ENCODE results near the gene RPLP1.
"Not testable (repeated sequence)": the region's sequence is repeated elsewhere in the genome, so short reads cannot be mapped to it uniquely, and the experiment has no call there.

RPLP1 gene

GRCh38 chr15:69435985-69436384 lies 16.6 kb upstream of the RPLP1 start:
- DNase-seq (ENCODE audit: extremely low spot score, insufficient read length, low read depth) (no peak), FAIRE-seq (no peak)

DNA sequence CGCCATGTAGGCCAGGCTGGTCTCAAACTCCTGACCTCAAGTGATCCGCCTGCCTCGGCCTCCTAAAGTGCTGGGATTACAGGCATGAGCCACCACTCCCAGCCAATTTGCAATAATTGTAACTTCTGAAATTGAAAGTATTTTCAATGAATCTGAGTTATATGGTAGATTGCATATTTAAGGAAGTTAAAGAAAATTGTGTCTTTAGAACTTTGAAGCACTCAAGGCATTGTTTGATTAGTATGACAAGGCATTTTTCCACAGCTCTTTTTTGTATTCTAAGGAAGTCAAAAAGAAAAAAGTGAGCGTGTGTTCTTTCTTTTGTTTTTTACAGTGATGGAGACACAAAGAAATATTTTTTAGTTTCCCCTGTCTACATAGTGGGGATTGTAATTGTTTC lies 15.7 kb upstream of the RPLP1 start:
- DNase-seq (ENCODE audit: extremely low spot score, insufficient read length, low read depth) (no peak), FAIRE-seq (no peak)

DNA sequence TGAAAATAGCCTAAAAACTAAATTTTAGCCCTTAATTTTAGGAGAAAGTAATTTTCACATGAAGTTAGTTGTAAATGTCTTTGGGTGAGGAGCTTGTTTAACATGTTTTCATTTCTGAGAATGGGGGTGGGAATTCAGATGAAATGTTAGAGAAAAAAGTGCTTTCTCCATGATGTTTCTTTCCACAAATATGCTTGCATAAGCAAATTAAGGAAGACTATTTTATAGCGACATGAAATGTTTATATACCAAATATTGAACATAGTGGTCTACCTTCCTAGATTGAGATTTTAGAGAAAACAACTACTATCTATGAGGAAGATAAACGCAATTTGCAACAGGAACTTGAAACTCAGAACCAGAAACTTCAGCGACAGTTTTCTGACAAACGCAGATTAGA lies 13.0 kb upstream of the RPLP1 start:
- DNase-seq (ENCODE audit: extremely low spot score, insufficient read length, low read depth), result no peak
- FAIRE-seq, result no peak

DNA sequence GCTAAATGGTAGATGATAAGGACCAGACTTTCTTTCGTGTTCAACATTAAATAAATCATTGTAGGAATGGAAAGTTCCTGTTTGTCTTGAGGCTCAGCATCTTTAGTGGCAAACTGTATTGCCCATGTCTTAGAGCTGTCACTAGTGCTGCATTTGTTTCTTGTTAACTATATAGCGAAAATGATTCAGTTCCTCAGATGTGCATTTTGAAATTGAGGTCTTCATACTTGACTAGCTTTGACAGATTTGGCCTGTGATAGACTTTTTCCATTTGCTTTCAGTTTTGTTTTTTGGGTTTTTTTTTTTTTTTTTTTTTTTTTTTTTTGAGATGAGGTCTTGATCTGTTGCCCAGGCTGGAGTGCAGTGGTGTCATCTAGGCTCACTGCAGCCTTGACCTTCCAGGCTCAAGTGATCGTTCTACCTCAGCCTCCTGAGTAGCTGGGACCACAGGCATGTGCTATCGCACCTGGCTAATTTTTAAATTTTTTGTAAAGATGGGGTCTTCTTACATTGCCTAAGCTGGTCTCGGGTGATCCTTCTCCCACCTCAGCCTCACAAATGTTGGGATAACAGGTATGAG lies 9.5 kb upstream of the RPLP1 start:
- peak; percentile 85 for FAIRE-seq

DNA sequence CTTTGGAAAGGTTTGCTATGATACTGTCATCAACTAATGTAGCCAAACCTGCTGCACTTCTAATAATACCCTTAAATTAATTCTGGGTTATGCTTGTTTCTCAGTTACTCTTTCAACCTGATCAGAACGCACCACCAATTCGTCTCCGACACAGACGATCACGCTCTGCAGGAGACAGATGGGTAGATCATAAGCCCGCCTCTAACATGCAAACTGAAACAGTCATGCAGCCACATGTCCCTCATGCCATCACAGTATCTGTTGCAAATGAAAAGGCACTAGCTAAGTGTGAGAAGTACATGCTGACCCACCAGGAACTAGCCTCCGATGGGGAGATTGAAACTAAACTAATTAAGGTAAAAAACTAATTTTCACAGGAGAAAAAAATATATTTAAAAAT lies 7.9 kb upstream of the RPLP1 start:
- DNase-seq (ENCODE audit: extremely low spot score, insufficient read length, low read depth) (no peak), FAIRE-seq (peak; percentile 87)

More for the DNA sequence above, 9.5 kb upstream of the RPLP1 start:
- no peak for DNase-seq (ENCODE audit: extremely low spot score, insufficient read length, low read depth)

GRCh38 chr15:69446953-69447352 lies 5.7 kb upstream of the RPLP1 start:
- FAIRE-seq, result no peak
- no peak for DNase-seq (ENCODE audit: extremely low spot score, insufficient read length, low read depth)

DNA sequence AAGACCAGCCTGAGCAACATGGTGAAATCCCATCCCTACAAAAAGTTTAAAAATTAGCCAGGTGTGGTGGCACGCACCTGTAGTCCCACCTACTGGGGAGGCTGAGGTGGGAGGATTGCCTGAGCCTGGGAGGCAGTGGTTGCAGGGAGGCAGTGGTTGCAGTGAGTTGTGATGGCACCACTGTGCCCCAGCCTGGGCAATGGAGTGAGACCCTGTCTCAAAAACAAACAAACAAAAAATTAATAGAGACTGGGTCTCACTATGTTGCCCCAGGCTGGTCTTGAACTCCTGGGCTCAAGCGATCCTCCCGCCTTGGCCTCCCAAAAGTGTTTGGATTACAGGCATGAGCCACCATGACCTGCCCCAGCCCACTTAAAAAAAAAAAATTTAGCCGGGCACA lies 2.4 kb upstream of the RPLP1 start:
- DNase-seq (ENCODE audit: extremely low spot score, insufficient read length, low read depth); FAIRE-seq: not testable (repeated sequence)

DNA sequence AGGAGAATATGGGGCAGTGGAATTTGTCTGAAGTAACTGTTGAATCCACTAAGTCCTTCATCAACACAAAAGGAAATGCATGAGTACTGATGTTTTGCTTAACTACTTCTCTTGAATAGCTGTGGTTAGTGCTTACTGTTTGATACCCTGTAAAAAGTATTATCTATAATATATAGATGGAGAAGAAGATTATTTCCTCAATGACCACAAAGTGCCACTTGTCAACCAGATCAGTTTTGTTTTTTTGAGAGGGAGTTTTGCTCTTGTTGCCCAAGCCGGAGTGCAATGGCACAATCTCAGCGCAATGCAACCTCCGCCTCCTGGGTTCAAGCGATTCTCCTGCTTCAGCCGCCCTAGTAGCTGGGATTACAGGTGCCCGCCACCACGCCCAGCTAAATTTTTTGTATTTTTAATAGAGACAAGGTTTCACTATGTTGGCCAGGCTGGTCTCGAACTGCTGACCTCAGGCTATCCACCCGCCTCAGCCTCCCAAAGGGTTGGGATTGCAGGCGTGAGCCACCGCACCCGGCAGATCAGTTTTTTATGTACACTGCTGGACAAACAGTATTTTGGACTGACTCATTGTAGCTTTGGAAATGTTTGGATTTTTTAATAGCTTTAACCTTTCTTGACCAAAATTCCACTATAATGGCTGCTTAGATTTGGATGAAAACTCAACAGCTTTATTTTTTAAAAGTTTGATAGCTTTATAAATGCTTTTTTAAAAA lies 1.5 kb upstream of the RPLP1 start:
- FAIRE-seq (no peak), DNase-seq (ENCODE audit: extremely low spot score, insufficient read length, low read depth) (no peak)

- no peak for DNase-seq (ENCODE audit: extremely low spot score, insufficient read length, low read depth)
- peak; percentile 39 for FAIRE-seq
Observed at GRCh38 chr15:69451951-69452691, 497 bp upstream of the RPLP1 start.

DNA sequence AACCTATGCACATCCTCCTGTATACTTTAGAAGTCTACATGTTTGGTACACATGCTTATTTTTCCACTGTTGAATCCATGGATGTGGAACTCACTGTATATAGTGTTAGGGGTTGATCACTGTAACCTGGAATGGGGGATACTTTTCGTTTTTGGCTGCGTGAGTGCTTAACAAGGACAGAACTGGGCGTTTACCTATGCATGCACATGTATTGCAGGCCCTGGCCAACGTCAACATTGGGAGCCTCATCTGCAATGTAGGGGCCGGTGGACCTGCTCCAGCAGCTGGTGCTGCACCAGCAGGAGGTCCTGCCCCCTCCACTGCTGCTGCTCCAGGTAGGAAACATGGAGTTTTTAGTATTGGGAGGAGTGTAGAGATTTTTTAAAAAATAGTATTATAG lies 2.3 kb downstream of the RPLP1 start:
- no peak for FAIRE-seq
- DNase-seq (ENCODE audit: extremely low spot score, insufficient read length, low read depth), result no peak

GRCh38 chr15:69456208-69457166 lies 3.9 kb downstream of the RPLP1 start:
- FAIRE-seq (no peak), DNase-seq (ENCODE audit: extremely low spot score, insufficient read length, low read depth) (no peak)

DNA sequence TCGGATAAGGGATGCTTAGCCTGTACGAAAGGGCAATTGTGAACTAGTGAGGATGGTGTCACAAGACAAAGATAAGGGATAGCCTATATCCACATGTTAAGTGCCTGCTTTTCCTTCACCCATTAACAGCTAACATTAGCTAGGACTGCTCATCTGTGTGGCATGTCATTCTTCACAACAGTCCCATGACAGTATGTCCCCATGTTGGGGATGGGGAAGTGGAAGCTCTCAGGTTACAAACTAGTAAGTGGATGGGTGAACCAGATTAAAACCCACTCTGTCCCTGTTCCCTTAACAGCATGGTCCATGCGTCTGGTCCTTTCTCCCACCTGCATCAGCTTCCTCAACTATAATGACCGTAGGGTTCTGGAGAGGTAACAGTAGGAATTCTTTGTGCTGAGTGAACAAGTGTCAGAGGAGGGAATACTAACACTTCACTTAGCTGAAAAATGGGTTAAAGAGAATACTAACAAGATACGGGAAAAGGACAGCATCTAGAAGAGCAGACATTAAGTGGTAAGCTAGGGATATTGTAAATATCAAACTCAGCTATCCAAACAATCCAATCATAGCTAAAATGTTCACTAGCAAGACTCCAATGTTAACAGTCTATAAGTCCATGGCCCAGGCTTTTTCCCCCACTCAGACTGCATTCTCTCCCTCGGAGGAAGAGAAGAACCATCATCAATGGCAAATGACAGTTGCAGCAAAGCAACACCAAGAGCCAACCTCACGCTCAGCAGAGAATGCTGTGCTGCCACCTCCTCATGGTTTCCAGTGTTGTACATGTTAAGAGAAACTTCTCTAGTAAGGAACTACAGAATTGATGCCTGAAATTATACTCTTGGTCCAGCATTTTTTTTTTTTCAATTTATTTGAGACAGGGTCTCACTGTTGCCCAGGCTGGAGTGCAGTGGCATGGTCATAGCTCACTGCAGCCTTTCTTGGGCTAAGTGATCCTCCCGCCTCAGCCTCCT lies 5.0 kb downstream of the RPLP1 start:
- FAIRE-seq, result no peak
- DNase-seq (ENCODE audit: extremely low spot score, insufficient read length, low read depth), result no peak

GRCh38 chr15:69459066-69459465 lies 6.4 kb downstream of the RPLP1 start:
- no peak for DNase-seq (ENCODE audit: extremely low spot score, insufficient read length, low read depth)
- no peak for FAIRE-seq

GRCh38 chr15:69460481-69460880 lies 7.9 kb downstream of the RPLP1 start:
- DNase-seq (ENCODE audit: extremely low spot score, insufficient read length, low read depth), result no peak
- FAIRE-seq, result no peak

DNA sequence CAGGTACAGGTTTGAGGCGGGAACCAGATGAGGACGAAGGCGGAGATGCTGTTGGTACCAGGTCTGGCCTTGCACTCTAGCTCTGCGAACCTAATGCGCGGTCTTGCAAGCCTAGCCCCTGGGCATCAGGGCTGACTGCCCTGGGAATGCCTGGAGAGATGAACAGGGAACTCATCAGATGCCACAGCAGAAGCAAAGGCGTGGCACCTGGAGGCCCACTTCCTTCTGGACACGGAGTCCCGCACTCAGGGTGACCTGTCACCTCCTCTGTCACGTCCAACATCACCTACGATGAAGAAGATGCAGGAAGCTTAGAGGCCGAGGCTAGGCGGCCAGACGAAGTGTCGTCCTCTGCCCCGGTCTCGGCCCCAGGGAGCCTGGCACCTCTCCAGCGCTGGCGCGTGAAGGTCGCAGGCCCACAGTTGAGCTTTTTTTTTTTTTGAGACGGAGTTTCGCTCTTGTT lies 9.4 kb downstream of the RPLP1 start:
- FAIRE-seq, result no peak

DNA sequence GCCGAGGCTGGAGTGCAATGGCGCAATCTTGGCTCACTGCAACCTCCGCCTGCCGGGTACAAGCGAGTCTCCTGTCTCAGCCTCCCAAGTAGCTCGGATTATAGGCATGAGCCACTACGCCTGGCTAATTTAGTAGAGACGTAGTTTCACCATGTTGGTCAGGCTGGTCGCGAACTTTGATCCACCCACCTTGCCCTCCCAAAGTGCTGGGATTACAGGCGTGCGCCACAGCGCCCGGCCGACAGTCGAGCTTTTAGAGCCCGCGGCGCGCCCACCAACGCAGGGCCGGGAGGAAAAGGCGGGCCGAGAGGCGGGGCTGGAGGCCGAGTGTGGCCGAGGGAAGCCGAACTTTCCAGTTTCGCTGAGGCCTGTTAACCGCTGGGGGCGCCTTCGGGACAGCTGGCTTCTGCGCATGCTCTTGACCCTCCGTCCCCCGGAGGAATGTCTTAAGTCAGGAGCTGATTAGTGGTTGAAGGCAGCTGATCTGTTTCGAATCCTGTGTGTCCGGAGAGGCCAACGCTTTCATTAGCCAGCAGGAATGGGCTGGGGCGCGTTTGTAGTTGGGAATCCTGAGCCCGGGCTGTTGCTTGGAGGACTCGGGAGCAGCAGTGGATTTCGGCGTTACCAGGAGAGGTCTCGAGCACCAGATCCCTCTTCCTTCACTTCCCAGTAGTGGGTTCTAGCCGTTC lies 10.0 kb downstream of the RPLP1 start:
- peak; percentile 92 for FAIRE-seq
- DNase-seq (ENCODE audit: extremely low spot score, insufficient read length, low read depth), result peak; percentile 96

More for the DNA sequence above, 9.4 kb downstream of the RPLP1 start:
- no peak for DNase-seq (ENCODE audit: extremely low spot score, insufficient read length, low read depth)

GRCh38 chr15:69463182-69463756 lies 10.7 kb downstream of the RPLP1 start:
- FAIRE-seq, result no peak
- DNase-seq (ENCODE audit: extremely low spot score, insufficient read length, low read depth), result no peak

DNA sequence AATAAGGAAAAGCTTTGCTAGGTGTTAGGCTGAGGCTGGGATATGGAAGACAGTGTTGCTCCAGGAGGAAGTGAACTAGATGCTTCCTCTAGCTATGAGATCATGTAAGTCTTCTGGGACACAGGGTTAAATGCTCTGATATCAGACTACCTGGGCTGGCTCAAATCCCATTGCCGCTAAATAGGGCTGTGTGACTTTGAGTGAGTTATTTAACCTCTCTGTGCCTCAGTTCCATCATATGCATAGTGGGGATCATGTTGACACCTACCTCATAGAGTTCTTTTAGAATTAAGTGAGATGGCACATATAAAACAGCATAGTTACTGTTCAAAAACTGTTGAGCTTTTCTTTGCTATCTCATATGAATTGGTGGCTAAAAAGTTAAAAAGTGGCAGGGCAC lies 12.6 kb downstream of the RPLP1 start:
- DNase-seq (ENCODE audit: extremely low spot score, insufficient read length, low read depth) (no peak), FAIRE-seq (no peak)

Measured in GM18507 (cell line).